WTC11 (cell line): Measurements from ENCODE around the gene IPPK.

Experiments used
- ATF2 ChIP-seq: sonication (generic); formaldehyde crosslinking; IDR thresholded peaks from 2 replicates; pipeline ENCODE4 v1.8.1; 2022; ENCODE audit warnings: low read depth, missing genetic modification reagents, borderline replicate concordance
- CREB1 ChIP-seq: sonication (generic); formaldehyde crosslinking; IDR thresholded peaks from 2 replicates; pipeline ENCODE4 v1.8.0; 2023; ENCODE audit warnings: mild to moderate bottlenecking, missing genetic modification reagents
- CTCF ChIP-seq: fragments of 200-600 bp; IDR thresholded peaks from 2 replicates; pipeline ENCODE4 v1.8.0; 2022; ENCODE audit warnings: antibody characterized with exemption
- E2F1 ChIP-seq: sonication (generic); formaldehyde crosslinking; IDR thresholded peaks from 2 replicates; pipeline ENCODE4 v1.8.0; 2022; ENCODE audit warnings: mild to moderate bottlenecking, missing genetic modification reagents
- ERG ChIP-seq: fragments of 250-450 bp; sonication (Bioruptor Pico); IDR thresholded peaks from 2 replicates; pipeline ENCODE4 v1.8.0; 2021; ENCODE audit warnings: mild to moderate bottlenecking
- FOXJ3 ChIP-seq: sonication (generic); formaldehyde crosslinking; IDR thresholded peaks from 2 replicates; pipeline ENCODE4 v1.9.0; 2021; ENCODE audit warnings: missing genetic modification reagents, mild to moderate bottlenecking, borderline replicate concordance
- GTF2I ChIP-seq: fragments of 250-450 bp; sonication (Bioruptor Pico); conservative IDR thresholded peaks from 2 replicates; pipeline ENCODE4 v1.4.0; 2021; ENCODE audit warnings: mild to moderate bottlenecking
- MAX ChIP-seq: sonication (generic); formaldehyde crosslinking; IDR thresholded peaks from 2 replicates; pipeline ENCODE4 v1.8.0; 2022; ENCODE audit warnings: mild to moderate bottlenecking, missing genetic modification reagents
- NFYB ChIP-seq: sonication (generic); formaldehyde crosslinking; conservative IDR thresholded peaks from 2 replicates; pipeline ENCODE4 v1.8.0; 2022; ENCODE audit warnings: low read depth, missing genetic modification reagents
- SP1 ChIP-seq: sonication (generic); formaldehyde crosslinking; conservative IDR thresholded peaks from 2 replicates; pipeline ENCODE4 v1.8.1; 2022; ENCODE audit warnings: missing genetic modification reagents
- TP53 ChIP-seq: sonication (generic); formaldehyde crosslinking; IDR thresholded peaks from 2 replicates; pipeline ENCODE4 v1.8.1; 2023; ENCODE audit warnings: mild to moderate bottlenecking, missing genetic modification reagents
- USF1 ChIP-seq: sonication (generic); formaldehyde crosslinking; IDR thresholded peaks from 2 replicates; pipeline ENCODE4 v1.8.0; 2022; ENCODE audit warnings: mild to moderate bottlenecking, missing genetic modification reagents
- ZSCAN18 ChIP-seq: fragments of 250-450 bp; sonication (Bioruptor Pico); IDR thresholded peaks from 2 replicates; pipeline ENCODE4 v2.1.2; 2022; ENCODE audit warnings: mild to moderate bottlenecking, moderate library complexity

GRCh38 chr9:92616199-92616641 lies 53.7 kb downstream of the IPPK start:
- TF ChIP-seq E2F1 (CRISPR knock-in tag), result no peak
- no peak for TF ChIP-seq CTCF
- no peak for TF ChIP-seq GTF2I
- TF ChIP-seq TP53 (CRISPR knock-in tag), result no peak
- no peak for TF ChIP-seq NFYB (CRISPR knock-in tag)
- no peak for TF ChIP-seq MAX (CRISPR knock-in tag)
- no peak for TF ChIP-seq ZSCAN18 (CRISPR knock-in tag)
- no peak for TF ChIP-seq CREB1 (CRISPR knock-in tag)
- TF ChIP-seq ERG (CRISPR knock-in tag), result no peak
- TF ChIP-seq ATF2 (CRISPR knock-in tag), result no peak
- TF ChIP-seq SP1 (CRISPR knock-in tag), result no peak
- TF ChIP-seq FOXJ3 (CRISPR knock-in tag), result no peak
- TF ChIP-seq USF1 (CRISPR knock-in tag), result no peak
